Sigmoid colon (tissue), 7 donors: ENCODE measurements around the gene SDK1. TPM values are rescaled to one million over a fixed set of nuclear protein-coding genes. Genes with fewer than 3 reads are reported as not detected.

Source experiments
- DNase-seq: peaks from one replicate; pipeline ENCODE4 v3.0.0-alpha.2; 2019
- H3K27ac ChIP-seq, 4 donors: fragments of 200-600 bp; sonication (generic); one replicate each; pipeline ENCODE4 v1.5.1; 2016 to 2019; ENCODE audit warnings: mild to moderate bottlenecking in 1 of 4
- H3K27me3 ChIP-seq, 3 donors: fragments of 200-600 bp; sonication (generic); one replicate each; pipeline ENCODE4 v1.5.1; 2019; ENCODE audit warnings: mild to moderate bottlenecking in 1 of 3
- H3K36me3 ChIP-seq, 4 donors: fragments of 200-600 bp; sonication (generic); one replicate each; pipeline ENCODE4 v1.5.1; 2016 to 2019
- H3K4me1 ChIP-seq, 4 donors: fragments of 200-600 bp; sonication (generic); one replicate each; pipeline ENCODE4 v1.5.1; 2017 to 2019
- H3K4me3 ChIP-seq, 4 donors: fragments of 200-600 bp; sonication (generic); one replicate each; pipeline ENCODE4 v1.5.1; 2017 to 2019; ENCODE audit warnings: mild to moderate bottlenecking in 2 of 4, moderate library complexity in 1 of 4
- H3K9me3 ChIP-seq, 4 donors: fragments of 200-600 bp in 3 of 4; sonication (generic) in 3 of 4; one replicate each; pipeline versions ENCODE4 v1.5.1 to v1.6.1; 2013 to 2019
- CTCF ChIP-seq, 4 experiments: fragments of 450-650 bp in 3 of 4; fragments of 200-600 bp in 1 of 4; IDR thresholded peaks; one replicate each; pipeline ENCODE4 v1.5.1; 2016 to 2019; ENCODE audit warnings: antibody characterized with exemption in 4 of 4, mild to moderate bottlenecking in 3 of 4, moderate library complexity in 2 of 4
- EP300 ChIP-seq, 4 donors: sonication (generic); formaldehyde crosslinking; IDR thresholded peaks; one replicate each; pipeline ENCODE4 v1.6.1; 2017; ENCODE audit warnings: antibody characterized with exemption in 4 of 4
- POLR2A ChIP-seq, 2 donors: fragments of 450-650 bp; IDR thresholded peaks; one replicate each; pipeline ENCODE4 v1.6.1; 2016; ENCODE audit warnings: antibody characterized with exemption in 2 of 2, mild to moderate bottlenecking in 2 of 2, moderate library complexity in 2 of 2
- POLR2AphosphoS5 ChIP-seq, 4 donors: sonication (generic); formaldehyde crosslinking; IDR thresholded peaks; one replicate each; pipeline ENCODE4 v1.6.1; 2017; ENCODE audit warnings: antibody characterized with exemption in 4 of 4
- WGBS, 2 donors: extraction: QIAGEN DNeasy Blood & Tissue Kit; methylation state at CpG; one replicate each; pipeline ENCODE4 v1.1.7; 2013; 5-methylcytosine and 5-hydroxymethylcytosine counted together
- intact Hi-C: fragments of 100-400 bp; cut with DNase I; formaldehyde crosslinking; loops from one replicate; pipeline ENCODE4 v1.15.1; 2023
- polyA plus RNA-seq, 3 donors: library from polyadenylated mRNA; stranded (reverse); fragments of 200-250 nt; gene quantifications; one replicate each; pipeline ENCODE4 v1.2.3, GENCODE V29; 2013
- total RNA-seq, 4 donors: library from RNA; depleted of rRNA; stranded (reverse); fragments of >200 nt; gene quantifications; one replicate each; pipeline ENCODE4 v1.1.0, GENCODE V29; 2016
- donor health status: healthy with polysubstance abuse.
- donor health status: Bipolar disorder and iron deficiency.
- donor health status: healthy.

Gene SDK1
- total and polyA plus RNA-seq, 7 donors, result under 0.01 to 23.0 (median 10.0) TPM; not detected in 1

GRCh38 chr7:3688071-3688470 lies 387.0 kb downstream of the SDK1 start:
- TF ChIP-seq POLR2A (IDR thresholded peaks at IDR 0.05) (no peak), POLR2AphosphoS5 (IDR thresholded peaks at IDR 0.05) (no peak), CTCF (IDR thresholded peaks at IDR 0.05) (no peak), EP300 (IDR thresholded peaks at IDR 0.05) (no peak)
- WGBS, 2 donors, result 47 to 76% methylated on average over 2 of the region's 2 CpGs
- no peak overlapping the region for H3K4me3 ChIP-seq
- no peak overlapping the region for H3K27ac ChIP-seq
- no peaks in the 10 kb centered on the region for H3K27me3 ChIP-seq
- intact Hi-C loops, result no loop called here
- no peak for DNase-seq
- H3K4me1 ChIP-seq, result no peaks in the 10 kb centered on the region
- no peaks in the 10 kb centered on the region for H3K9me3 ChIP-seq
- no peaks in the 10 kb centered on the region for H3K36me3 ChIP-seq

GRCh38 chr7:3688842-3689241 lies 387.8 kb downstream of the SDK1 start:
- no peak overlapping the region for H3K27ac ChIP-seq
- no peaks in the 10 kb centered on the region for H3K27me3 ChIP-seq
- 93% methylated on average over 3 of the region's 3 CpGs for WGBS, 2 donors
- H3K4me3 ChIP-seq, result no peak overlapping the region
- intact Hi-C loops, result no loop called here
- H3K4me1 ChIP-seq, result no peaks in the 10 kb centered on the region
- H3K36me3 ChIP-seq, result no peaks in the 10 kb centered on the region
- H3K9me3 ChIP-seq, result no peaks in the 10 kb centered on the region
- no peak for DNase-seq
- TF ChIP-seq POLR2A (IDR thresholded peaks at IDR 0.05) (no peak), EP300 (IDR thresholded peaks at IDR 0.05) (no peak), CTCF (IDR thresholded peaks at IDR 0.05) (no peak), POLR2AphosphoS5 (IDR thresholded peaks at IDR 0.05) (no peak)

GRCh38 chr7:3691478-3692158 lies 390.6 kb downstream of the SDK1 start:
- WGBS, 2 donors, result 79 to 81% methylated on average over 5 of the region's 5 CpGs
- Histone ChIP-seq H3K4me1 (no peaks in the 10 kb centered on the region), H3K27me3 (no peaks in the 10 kb centered on the region), H3K4me3 (no peak overlapping the region), H3K36me3 (no peaks in the 10 kb centered on the region), H3K9me3 (no peaks in the 10 kb centered on the region), H3K27ac (no peak overlapping the region)
- intact Hi-C loops, result no loop called here
- TF ChIP-seq POLR2A (IDR thresholded peaks at IDR 0.05), result no peak
- no peak for TF ChIP-seq POLR2AphosphoS5 (IDR thresholded peaks at IDR 0.05)
- TF ChIP-seq EP300 (IDR thresholded peaks at IDR 0.05), result no peak
- no peak for TF ChIP-seq CTCF (IDR thresholded peaks at IDR 0.05)
- DNase-seq, result no peak

GRCh38 chr7:3695602-3696001 lies 394.6 kb downstream of the SDK1 start:
- TF ChIP-seq POLR2AphosphoS5 (IDR thresholded peaks at IDR 0.05) (no peak), CTCF (IDR thresholded peaks at IDR 0.05) (peak in 1 of 4 experiments; percentile 15)
- H3K4me3 ChIP-seq, result no peak overlapping the region
- H3K4me1 ChIP-seq, result no peaks in the 10 kb centered on the region
- H3K27ac ChIP-seq, result no peak overlapping the region
- WGBS, 2 donors, result 52 to 80% methylated on average over 6 of the region's 6 CpGs
- no peak for DNase-seq
- H3K36me3 ChIP-seq, result no peaks in the 10 kb centered on the region
- intact Hi-C loops, result no loop called here
- no peaks in the 10 kb centered on the region for H3K9me3 ChIP-seq
- no peaks in the 10 kb centered on the region for H3K27me3 ChIP-seq

- intact Hi-C loops, result no loop called here
- no peak for DNase-seq
- Histone ChIP-seq H3K4me3 (no peak overlapping the region), H3K9me3 (no peaks in the 10 kb centered on the region), H3K27me3 (no peaks in the 10 kb centered on the region), H3K36me3 (no peaks in the 10 kb centered on the region), H3K4me1 (no peaks in the 10 kb centered on the region), H3K27ac (no peak overlapping the region)
- no peak for TF ChIP-seq POLR2A (IDR thresholded peaks at IDR 0.05)
- no peak for TF ChIP-seq CTCF (IDR thresholded peaks at IDR 0.05)
- no peak for TF ChIP-seq EP300 (IDR thresholded peaks at IDR 0.05)
- TF ChIP-seq POLR2AphosphoS5 (IDR thresholded peaks at IDR 0.05), result no peak
- 81 to 93% methylated on average over 4 of the region's 4 CpGs for WGBS, 2 donors
These were observed 395.1 kb downstream of the SDK1 start for GRCh38 chr7:3696113-3696512.
